Skeletal muscle tissue (tissue), 4 donors: ENCODE results near the gene PTPRN2. TPM values are rescaled to one million over a fixed set of nuclear protein-coding genes. Genes with fewer than 3 reads are reported as not detected.
"Not testable (repeated sequence)": the region's sequence is repeated elsewhere in the genome, so short reads cannot be mapped to it uniquely, and the experiment has no call there.

Experiments
- H3K27ac ChIP-seq: one replicate; pipeline ENCODE4 v1.7.0; 2013; ENCODE audit warnings: mild to moderate bottlenecking, low read depth, low read length, inconsistent platforms
- H3K27me3 ChIP-seq, 3 donors: one replicate each; pipeline ENCODE4 v1.7.0; 2013; ENCODE audit warnings: low read length in 3 of 3; ENCODE audit not compliant: control insufficient read depth in 3 of 3, insufficient read depth in 3 of 3
- H3K36me3 ChIP-seq, 3 donors: one replicate each; pipeline ENCODE4 v1.7.0; 2013; ENCODE audit warnings: low read length in 3 of 3; ENCODE audit not compliant: control insufficient read depth in 3 of 3, insufficient read depth in 3 of 3
- H3K4me1 ChIP-seq, 3 donors: one replicate each; pipeline ENCODE4 v1.7.0; 2013; ENCODE audit warnings: low read length in 3 of 3, mild to moderate bottlenecking in 3 of 3; ENCODE audit not compliant: control insufficient read depth in 3 of 3, insufficient read depth in 3 of 3
- H3K4me3 ChIP-seq, 3 donors: one replicate each; pipeline ENCODE4 v1.7.0; 2013; ENCODE audit warnings: low read length in 3 of 3
- H3K9ac ChIP-seq, 3 donors: one replicate each; pipeline ENCODE4 v1.7.0; 2013; ENCODE audit warnings: low read length in 3 of 3, mild to moderate bottlenecking in 3 of 3, moderate library complexity in 2 of 3, low read depth in 1 of 3
- H3K9me3 ChIP-seq, 3 donors: one replicate each; pipeline ENCODE4 v1.7.0; 2013; ENCODE audit warnings: low read length in 3 of 3; ENCODE audit not compliant: control insufficient read depth in 3 of 3
- total RNA-seq: library from RNA; depleted of rRNA; stranded (reverse); fragments of >200 nt; gene quantifications from one replicate; pipeline ENCODE4 v1.2.3, GENCODE V29; 2014
- donor health status: Osteomylitis.

Gene PTPRN2
- total RNA-seq, 1 donor from 2014 or later = 1.6 TPM

DNA sequence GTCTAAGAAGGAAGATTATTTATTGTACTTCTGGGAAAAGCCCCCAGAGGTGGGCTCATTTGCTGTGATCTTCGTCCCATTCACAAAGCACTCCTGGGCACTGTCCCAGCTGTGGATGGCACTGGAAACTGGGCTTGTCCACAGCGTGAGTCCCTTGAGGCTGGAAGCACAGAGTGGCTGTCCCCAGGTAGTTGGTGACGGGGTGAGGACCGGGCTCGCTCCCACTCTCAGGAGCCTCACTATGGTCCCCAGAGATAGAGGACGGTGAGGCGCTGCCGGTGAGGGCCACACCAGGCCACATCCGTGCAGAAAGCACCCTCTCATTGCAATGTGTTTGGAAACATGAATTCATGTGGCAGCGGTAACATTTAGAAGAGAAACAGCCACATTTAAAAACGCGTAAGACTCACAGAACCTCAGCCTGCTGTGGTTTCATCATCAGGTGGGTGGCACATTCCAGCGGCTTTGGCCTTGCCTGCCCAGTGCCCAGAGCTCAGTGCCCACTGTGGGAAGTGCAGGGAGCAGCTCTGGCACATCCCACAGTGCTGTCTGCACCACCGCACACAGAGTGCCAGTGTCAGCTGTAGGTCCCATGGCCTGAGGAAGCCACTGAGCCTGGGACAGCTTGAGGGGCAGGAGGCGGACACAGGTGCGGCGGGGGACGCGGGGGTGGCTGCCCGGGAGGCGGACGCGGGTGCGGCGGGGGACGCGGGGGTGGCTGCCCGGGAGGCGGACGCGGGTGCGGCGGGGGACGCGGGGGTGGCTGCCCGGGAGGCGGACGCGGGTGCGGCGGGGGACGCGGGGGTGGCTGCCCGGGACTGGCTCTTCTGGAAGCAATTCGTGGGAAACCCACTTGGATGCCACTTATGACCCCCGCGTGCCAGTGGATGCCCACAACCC is 801.0 kb downstream of the PTPRN2 start:
- Histone ChIP-seq H3K9me3 (peaks cover 0 to 3% (median 0%) of the 10 kb centered on the region in 3 donors), H3K36me3 (no peaks in the 10 kb centered on the region), H3K4me3 (no peak overlapping the region), H3K4me1 (no peaks in the 10 kb centered on the region), H3K9ac (no peak overlapping the region), H3K27me3 (peaks cover 0 to 4% (median 4%) of the 10 kb centered on the region in 3 donors), H3K27ac (no peak overlapping the region)

GRCh38 chr7:157785486-157786186 is 802.0 kb downstream of the PTPRN2 start:
- H3K9me3 ChIP-seq = peaks cover 0 to 6% (median 0%) of the 10 kb centered on the region in 3 donors
- no peak overlapping the region for H3K27ac ChIP-seq
- H3K4me3 ChIP-seq = no peak overlapping the region
- no peak overlapping the region for H3K9ac ChIP-seq
- H3K36me3 ChIP-seq = no peaks in the 10 kb centered on the region
- H3K4me1 ChIP-seq = no peaks in the 10 kb centered on the region
- peaks cover 0 to 9% (median 4%) of the 10 kb centered on the region in 3 donors for H3K27me3 ChIP-seq

DNA sequence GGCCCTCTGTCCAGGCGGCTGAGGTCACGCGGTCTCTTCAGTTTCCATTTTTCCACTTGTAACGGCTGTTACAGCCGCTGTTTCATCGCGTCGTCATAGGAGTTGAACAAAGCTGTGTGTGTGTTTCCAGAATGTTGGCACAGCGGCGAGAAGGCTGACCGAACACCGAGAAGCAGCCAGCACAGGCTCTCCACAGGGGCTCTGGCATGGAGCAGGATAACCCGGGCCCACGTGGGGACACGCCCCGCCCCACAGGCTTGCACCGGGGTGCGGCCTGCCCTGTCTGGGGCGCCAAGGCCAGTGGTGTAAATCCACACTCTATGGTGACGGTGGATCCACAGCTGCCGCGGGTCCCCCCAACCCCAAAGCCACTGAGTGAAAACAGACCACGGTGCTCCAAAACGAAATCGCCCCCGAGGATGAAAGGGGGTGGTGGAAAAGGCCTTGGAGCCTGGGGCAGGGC is 802.6 kb downstream of the PTPRN2 start:
- Histone ChIP-seq H3K4me3 (no peak overlapping the region), H3K36me3 (no peaks in the 10 kb centered on the region), H3K9me3 (peaks cover 0 to 4% (median 0%) of the 10 kb centered on the region in 3 donors), H3K27ac (no peak overlapping the region), H3K27me3 (peaks cover 0 to 11% (median 4%) of the 10 kb centered on the region in 3 donors), H3K4me1 (no peaks in the 10 kb centered on the region), H3K9ac (no peak overlapping the region)

- H3K27me3 ChIP-seq = peaks cover 0 to 11% (median 4%) of the 10 kb centered on the region in 3 donors
- peaks cover 0 to 2% (median 2%) of the 10 kb centered on the region in 3 donors for H3K9me3 ChIP-seq
- no peaks in the 10 kb centered on the region for H3K36me3 ChIP-seq
- H3K9ac ChIP-seq = no peak overlapping the region
- no peak overlapping the region for H3K27ac ChIP-seq
- H3K4me1 ChIP-seq = no peaks in the 10 kb centered on the region
- H3K4me3 ChIP-seq = no peak overlapping the region
Measured at GRCh38 chr7:157784041-157784835, 803.4 kb downstream of the PTPRN2 start.

- Histone ChIP-seq H3K4me1 (no peaks in the 10 kb centered on the region), H3K9me3 (peaks cover 0 to 2% (median 2%) of the 10 kb centered on the region in 3 donors), H3K36me3 (no peaks in the 10 kb centered on the region), H3K4me3 (no peak overlapping the region), H3K9ac (no peak overlapping the region), H3K27me3 (peaks cover 4 to 14% (median 10%) of the 10 kb centered on the region in 3 donors), H3K27ac (no peak overlapping the region)
Measured at GRCh38 chr7:157782041-157782440, 805.6 kb downstream of the PTPRN2 start.

DNA sequence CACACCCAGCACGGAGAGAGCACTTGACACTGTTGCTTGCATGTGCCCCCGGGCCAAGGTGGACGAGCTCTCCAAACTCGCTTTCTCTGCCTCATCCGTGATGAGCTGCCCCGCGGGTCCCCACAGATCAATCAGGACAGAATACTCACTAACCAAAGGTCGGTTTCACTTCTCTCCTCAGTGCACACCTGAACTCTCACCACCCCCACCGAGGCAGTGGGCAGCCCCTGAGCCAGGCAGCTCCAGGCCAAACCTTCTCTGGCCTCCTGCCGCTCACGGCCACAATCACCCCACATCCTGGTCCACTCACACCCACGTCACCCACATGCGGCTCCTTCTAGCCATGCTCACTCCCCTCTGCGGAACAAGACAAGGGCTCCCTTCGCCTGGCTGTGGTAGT is 806.9 kb downstream of the PTPRN2 start:
- no peak overlapping the region for H3K9ac ChIP-seq
- peaks cover 0 to 2% (median 2%) of the 10 kb centered on the region in 3 donors for H3K9me3 ChIP-seq
- no peak overlapping the region for H3K4me3 ChIP-seq
- no peaks in the 10 kb centered on the region for H3K4me1 ChIP-seq
- peaks cover 4 to 14% (median 10%) of the 10 kb centered on the region in 3 donors for H3K27me3 ChIP-seq
- no peaks in the 10 kb centered on the region for H3K36me3 ChIP-seq
- no peak overlapping the region for H3K27ac ChIP-seq

GRCh38 chr7:157780312-157780711 is 807.3 kb downstream of the PTPRN2 start:
- Histone ChIP-seq H3K27ac (no peak overlapping the region), H3K4me3 (no peak overlapping the region), H3K27me3 (peaks cover 4 to 14% (median 10%) of the 10 kb centered on the region in 3 donors), H3K36me3 (no peaks in the 10 kb centered on the region), H3K9me3 (peaks cover 0 to 2% (median 2%) of the 10 kb centered on the region in 3 donors), H3K4me1 (no peaks in the 10 kb centered on the region), H3K9ac (no peak overlapping the region)

- Histone ChIP-seq H3K9me3 (peaks cover 0 to 5% (median 2%) of the 10 kb centered on the region in 3 donors), H3K4me3 (no peak overlapping the region), H3K4me1 (no peaks in the 10 kb centered on the region), H3K36me3 (no peaks in the 10 kb centered on the region), H3K9ac (no peak overlapping the region), H3K27me3 (peaks cover 0 to 14% (median 10%) of the 10 kb centered on the region in 3 donors), H3K27ac (no peak overlapping the region)
Measured at GRCh38 chr7:157779206-157779605, 808.4 kb downstream of the PTPRN2 start.

DNA sequence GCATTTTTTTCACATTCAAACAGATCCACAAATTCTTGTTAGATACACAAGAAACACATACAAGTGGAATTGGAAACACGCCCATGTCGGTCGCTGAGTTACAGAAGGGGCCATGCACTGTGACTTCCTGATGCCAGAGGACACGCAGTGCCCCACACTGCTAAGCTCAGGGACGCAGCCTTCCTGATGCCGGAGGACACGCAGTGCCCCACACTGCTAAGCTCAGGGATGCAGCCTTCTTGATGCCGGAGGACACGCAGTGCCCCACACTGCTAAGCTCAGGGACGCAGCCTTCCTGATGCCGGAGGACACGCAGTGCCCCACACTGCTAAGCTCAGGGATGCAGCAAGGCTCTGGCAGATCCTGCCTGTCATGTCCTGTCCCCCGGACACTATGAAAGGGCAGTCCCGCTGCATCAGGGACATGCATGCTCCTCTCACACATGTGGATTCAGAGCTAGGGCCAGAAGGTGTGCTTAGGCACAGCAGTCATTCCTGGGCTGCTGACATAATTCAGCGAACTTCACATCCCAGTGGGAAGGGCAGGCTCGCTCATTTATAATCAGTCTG is 810.3 kb downstream of the PTPRN2 start:
- not testable (repeated sequence) for H3K9ac ChIP-seq, H3K4me1 ChIP-seq, H3K36me3 ChIP-seq, H3K9me3 ChIP-seq, H3K27ac ChIP-seq, H3K4me3 ChIP-seq
- peaks cover 0 to 11% (median 10%) of the 10 kb centered on the region in 3 donors for H3K27me3 ChIP-seq
